Activated T-helper 17 cell treated with anti-CD3 and anti-CD28 coated beads, Interleukin-2, amount 50 U/mL, for 72 hours (primary cell): ENCODE results near the gene TRAPPC10. TPM values are rescaled to one million over a fixed set of nuclear protein-coding genes. Genes with fewer than 3 reads are reported as not detected.

Source experiments
- ATAC-seq: fragments of 150-1000 bp; cut with Tn5 transposase; replicated peaks from 2 replicates; pipeline ENCODE4 v1.10.0; 2021; ENCODE audit warnings: mild to moderate bottlenecking, moderate library complexity
- H3K27ac Mint-ChIP-seq: one replicate; pipeline ENCODE4 v1.8.0; 2022; ENCODE audit warnings: mixed read lengths
- H3K27me3 Mint-ChIP-seq: one replicate; pipeline ENCODE4 v1.8.0; 2022; ENCODE audit warnings: mixed read lengths
- H3K36me3 Mint-ChIP-seq: one replicate; pipeline ENCODE4 v1.8.0; 2022; ENCODE audit warnings: low read depth, mild to moderate bottlenecking, mixed read lengths
- H3K4me1 Mint-ChIP-seq: one replicate; pipeline ENCODE4 v1.8.0; 2022; ENCODE audit warnings: mixed read lengths
- H3K4me3 Mint-ChIP-seq: one replicate; pipeline ENCODE4 v1.8.0; 2022; ENCODE audit warnings: mild to moderate bottlenecking, mixed read lengths
- H3K9me3 Mint-ChIP-seq: one replicate; pipeline ENCODE4 v1.8.0; 2022; ENCODE audit warnings: mixed read lengths
- total RNA-seq, 2 donors: library from RNA; stranded (reverse); gene quantifications; one replicate each; pipeline ENCODE4 v1.2.3, GENCODE V29; 2022

Gene TRAPPC10
- total RNA-seq, 2 donors from 2014 or later: 48.5 to 72.8 TPM

- Mint-ChIP-seq H3K4me3 (no peak overlapping the region), H3K27me3 (no peaks in the 10 kb centered on the region), H3K4me1 (no peaks in the 10 kb centered on the region), H3K27ac (no peak overlapping the region), H3K36me3 (no peaks in the 10 kb centered on the region), H3K9me3 (no peaks in the 10 kb centered on the region)
- ATAC-seq: no peak
Observed at GRCh38 chr21:43988506-43989230, 23.4 kb upstream of the TRAPPC10 start.

GRCh38 chr21:43989401-43989800, 22.7 kb upstream of the TRAPPC10 start:
- Mint-ChIP-seq H3K9me3 (no peaks in the 10 kb centered on the region), H3K4me1 (no peaks in the 10 kb centered on the region), H3K27ac (no peak overlapping the region), H3K27me3 (no peaks in the 10 kb centered on the region), H3K36me3 (no peaks in the 10 kb centered on the region), H3K4me3 (no peak overlapping the region)
- ATAC-seq: no peak

GRCh38 chr21:43991447-43991991, 20.6 kb upstream of the TRAPPC10 start:
- no peak for ATAC-seq
- Mint-ChIP-seq H3K4me3 (no peak overlapping the region), H3K4me1 (no peaks in the 10 kb centered on the region), H3K36me3 (no peaks in the 10 kb centered on the region), H3K27me3 (no peaks in the 10 kb centered on the region), H3K27ac (no peak overlapping the region), H3K9me3 (no peaks in the 10 kb centered on the region)

- Mint-ChIP-seq H3K27me3 (no peaks in the 10 kb centered on the region), H3K4me3 (no peak overlapping the region), H3K9me3 (no peaks in the 10 kb centered on the region), H3K27ac (no peak overlapping the region), H3K4me1 (no peaks in the 10 kb centered on the region), H3K36me3 (no peaks in the 10 kb centered on the region)
- ATAC-seq: no peak
Observed at GRCh38 chr21:43992121-43992520, 20.0 kb upstream of the TRAPPC10 start.

GRCh38 chr21:43993420-43993934, 18.6 kb upstream of the TRAPPC10 start:
- no peaks in the 10 kb centered on the region for H3K9me3 Mint-ChIP-seq
- no peak overlapping the region for H3K4me3 Mint-ChIP-seq
- no peak for ATAC-seq
- H3K27me3 Mint-ChIP-seq: peaks cover 3% of the 10 kb centered on the region
- H3K27ac Mint-ChIP-seq: no peak overlapping the region
- H3K4me1 Mint-ChIP-seq: no peaks in the 10 kb centered on the region
- H3K36me3 Mint-ChIP-seq: no peaks in the 10 kb centered on the region

GRCh38 chr21:43994085-43994484, 18.0 kb upstream of the TRAPPC10 start:
- Mint-ChIP-seq H3K27me3 (peaks cover 3% of the 10 kb centered on the region), H3K4me1 (no peaks in the 10 kb centered on the region), H3K4me3 (no peak overlapping the region), H3K9me3 (no peaks in the 10 kb centered on the region), H3K36me3 (no peaks in the 10 kb centered on the region), H3K27ac (no peak overlapping the region)
- no peak for ATAC-seq

GRCh38 chr21:43994646-43995045, 17.5 kb upstream of the TRAPPC10 start:
- peaks cover 3% of the 10 kb centered on the region for H3K27me3 Mint-ChIP-seq
- no peaks in the 10 kb centered on the region for H3K9me3 Mint-ChIP-seq
- H3K27ac Mint-ChIP-seq: no peak overlapping the region
- H3K4me1 Mint-ChIP-seq: no peaks in the 10 kb centered on the region
- H3K36me3 Mint-ChIP-seq: no peaks in the 10 kb centered on the region
- no peak overlapping the region for H3K4me3 Mint-ChIP-seq
- ATAC-seq: no peak

- Mint-ChIP-seq H3K36me3 (no peaks in the 10 kb centered on the region), H3K27me3 (peaks cover 3% of the 10 kb centered on the region), H3K27ac (no peak overlapping the region)
Observed at GRCh38 chr21:43995521-43996105, 16.5 kb upstream of the TRAPPC10 start.

GRCh38 chr21:43997766-43998742, 14.1 kb upstream of the TRAPPC10 start:
- ATAC-seq: no peak
- Mint-ChIP-seq H3K9me3 (no peaks in the 10 kb centered on the region), H3K27me3 (peaks cover 3% of the 10 kb centered on the region), H3K36me3 (no peaks in the 10 kb centered on the region), H3K4me3 (no peak overlapping the region), H3K4me1 (no peaks in the 10 kb centered on the region), H3K27ac (no peak overlapping the region)

More at GRCh38 chr21:43995521-43996105, 16.5 kb upstream of the TRAPPC10 start:
- H3K4me3 Mint-ChIP-seq: no peak overlapping the region
- H3K9me3 Mint-ChIP-seq: no peaks in the 10 kb centered on the region
- no peaks in the 10 kb centered on the region for H3K4me1 Mint-ChIP-seq
- ATAC-seq: no peak

- peaks cover 3% of the 10 kb centered on the region for H3K27me3 Mint-ChIP-seq
- H3K4me3 Mint-ChIP-seq: no peak overlapping the region
- H3K9me3 Mint-ChIP-seq: no peaks in the 10 kb centered on the region
- H3K4me1 Mint-ChIP-seq: no peaks in the 10 kb centered on the region
- H3K36me3 Mint-ChIP-seq: no peaks in the 10 kb centered on the region
- no peak overlapping the region for H3K27ac Mint-ChIP-seq
- no peak for ATAC-seq
Observed at GRCh38 chr21:44000360-44000759, 11.7 kb upstream of the TRAPPC10 start.

- Mint-ChIP-seq H3K4me3 (no peak overlapping the region), H3K9me3 (no peaks in the 10 kb centered on the region), H3K27ac (no peak overlapping the region), H3K36me3 (no peaks in the 10 kb centered on the region), H3K4me1 (no peaks in the 10 kb centered on the region), H3K27me3 (peaks cover 3% of the 10 kb centered on the region)
- ATAC-seq: no peak
Observed at GRCh38 chr21:44002511-44002910, 9.6 kb upstream of the TRAPPC10 start.

- Mint-ChIP-seq H3K9me3 (no peaks in the 10 kb centered on the region), H3K4me1 (no peaks in the 10 kb centered on the region), H3K27me3 (no peaks in the 10 kb centered on the region), H3K36me3 (no peaks in the 10 kb centered on the region), H3K27ac (no peak overlapping the region), H3K4me3 (no peak overlapping the region)
- ATAC-seq: no peak
Observed at GRCh38 chr21:44003307-44003966, 8.7 kb upstream of the TRAPPC10 start.

- Mint-ChIP-seq H3K4me3 (no peak overlapping the region), H3K36me3 (no peaks in the 10 kb centered on the region), H3K4me1 (peaks cover 2% of the 10 kb centered on the region), H3K27ac (no peak overlapping the region), H3K9me3 (no peaks in the 10 kb centered on the region), H3K27me3 (no peaks in the 10 kb centered on the region)
- ATAC-seq: no peak
Observed at GRCh38 chr21:44005071-44005470, 7.0 kb upstream of the TRAPPC10 start.

GRCh38 chr21:44005593-44005992, 6.5 kb upstream of the TRAPPC10 start:
- Mint-ChIP-seq H3K27ac (no peak overlapping the region), H3K4me3 (no peak overlapping the region), H3K27me3 (no peaks in the 10 kb centered on the region), H3K36me3 (no peaks in the 10 kb centered on the region), H3K9me3 (no peaks in the 10 kb centered on the region), H3K4me1 (peaks cover 6% of the 10 kb centered on the region)
- ATAC-seq: no peak
